GM21526 (cell line): ENCODE measurements around the gene ZNF446.
"Not testable (repeated sequence)": the region's sequence is repeated elsewhere in the genome, so short reads cannot be mapped to it uniquely, and the experiment has no call there.

ENCODE experiments used
- ATAC-seq: cut with Tn5 transposase; IDR thresholded peaks from one replicate; pipeline ENCODE4 v1.9.1; 2021; ENCODE audit warnings: moderate library complexity; ENCODE audit not compliant: unreplicated experiment, low FRiP score

The ZNF446 gene

GRCh38 chr19:58498316-58499020 lies 22.3 kb downstream of the ZNF446 start:
- ATAC-seq: no peak

GRCh38 chr19:58499021-58499927 lies 23.1 kb downstream of the ZNF446 start:
- peak; percentile 79 for ATAC-seq

GRCh38 chr19:58500242-58500641 lies 24.1 kb downstream of the ZNF446 start:
- no peak for ATAC-seq

GRCh38 chr19:58507602-58508223 lies 31.6 kb downstream of the ZNF446 start:
- not testable (repeated sequence) for ATAC-seq

- no peak for ATAC-seq
Measured at GRCh38 chr19:58509731-58510083, 33.6 kb downstream of the ZNF446 start.

GRCh38 chr19:58510084-58510862 lies 34.1 kb downstream of the ZNF446 start:
- no peak for ATAC-seq

- no peak for ATAC-seq
Measured at GRCh38 chr19:58511353-58512208, 35.4 kb downstream of the ZNF446 start, which contains the start of gene SLC27A5. Gene SLC27A5, minus strand, starts transcription at chr19:58511992. Its CDS starts 37 bp downstream, at chr19:58511955.

- ATAC-seq: no peak
Measured at GRCh38 chr19:58513213-58513693, 37.1 kb downstream of the ZNF446 start.

GRCh38 chr19:58513694-58514563 lies 37.8 kb downstream of the ZNF446 start:
- ATAC-seq: peak; percentile 52

- no peak for ATAC-seq
Measured at GRCh38 chr19:58514564-58515022, 38.4 kb downstream of the ZNF446 start.

GRCh38 chr19:58515259-58515658 lies 39.1 kb downstream of the ZNF446 start:
- no peak for ATAC-seq

- ATAC-seq: no peak
Measured at GRCh38 chr19:58516246-58516836, 40.2 kb downstream of the ZNF446 start.

GRCh38 chr19:58516964-58517833 lies 41.0 kb downstream of the ZNF446 start:
- ATAC-seq: no peak

- no peak for ATAC-seq
Measured at GRCh38 chr19:58518256-58519086, 42.3 kb downstream of the ZNF446 start.

- ATAC-seq: no peak
Measured at GRCh38 chr19:58519087-58519354, 42.9 kb downstream of the ZNF446 start.
